Astrocyte of the spinal cord (primary cell): ENCODE data around the gene PPRC1.

Source experiments
- DNase-seq: peaks from one replicate; pipeline ENCODE4 v3.0.0; 2011; ENCODE audit warnings: low read depth, low spot score
- H3K4me3 ChIP-seq: 2 replicates; pipeline ENCODE4 v1.5.1; 2011; ENCODE audit warnings: low read depth, mild to moderate bottlenecking, low read length, moderate library complexity
- CTCF ChIP-seq: IDR thresholded peaks from 2 replicates; pipeline ENCODE4 v1.5.1; 2012; ENCODE audit warnings: low read depth, mild to moderate bottlenecking, low read length, inconsistent platforms
- in situ Hi-C: cut with HindIII; loops from 2 replicates; pipeline ENCODE4 v1.10.0; 2017; ENCODE audit warnings: low sequenced_read_pairs

PPRC1 gene

DNA sequence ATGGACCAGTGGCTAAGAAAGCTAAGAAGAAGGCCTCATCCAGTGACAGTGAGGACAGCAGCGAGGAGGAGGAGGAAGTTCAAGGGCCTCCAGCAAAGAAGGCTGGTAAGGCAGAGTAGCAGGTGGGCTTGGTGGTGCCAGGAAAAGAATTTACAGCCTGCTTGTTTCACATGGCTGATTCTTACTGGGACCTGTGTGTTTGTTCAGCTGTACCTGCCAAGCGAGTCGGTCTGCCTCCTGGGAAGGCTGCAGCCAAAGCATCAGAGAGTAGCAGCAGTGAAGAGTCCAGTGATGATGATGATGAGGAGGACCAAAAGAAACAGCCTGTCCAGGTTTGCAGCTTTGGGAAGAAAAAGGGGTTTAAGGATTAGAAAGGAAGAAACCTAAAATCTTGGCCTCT is 24.4 kb downstream of the PPRC1 start:
- H3K4me3 ChIP-seq = no peak overlapping the region
- in situ Hi-C loops = no loop called here
- TF ChIP-seq CTCF = no peak
- no peak for DNase-seq

GRCh38 chr10:102159051-102159597 is 26.3 kb downstream of the PPRC1 start:
- H3K4me3 ChIP-seq = no peak overlapping the region
- DNase-seq = no peak
- TF ChIP-seq CTCF = no peak
- in situ Hi-C loops = no loop called here

DNA sequence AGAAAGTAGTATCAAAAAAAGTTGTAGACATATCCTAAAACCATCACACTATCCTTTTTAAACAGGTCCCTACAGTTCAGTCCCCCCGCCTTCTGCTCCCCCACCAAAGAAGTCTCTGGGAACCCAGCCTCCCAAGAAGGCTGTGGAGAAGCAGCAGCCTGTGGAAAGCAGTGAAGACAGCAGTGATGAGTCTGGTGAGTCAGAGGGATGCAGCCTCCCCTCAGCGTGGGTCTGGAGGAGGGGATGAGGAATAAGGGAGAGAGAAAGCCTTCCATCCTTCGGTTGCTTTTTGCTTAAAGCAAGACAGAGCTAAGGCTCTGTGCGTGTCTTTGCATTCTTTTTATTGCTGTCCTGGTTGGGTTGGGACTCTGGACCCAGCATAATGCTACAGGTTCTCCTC is 27.0 kb downstream of the PPRC1 start:
- no peak for DNase-seq

GRCh38 chr10:102163342-102163989 is 30.6 kb downstream of the PPRC1 start:
- in situ Hi-C loops = no loop called here
- H3K4me3 ChIP-seq = no peak overlapping the region
- DNase-seq = no peak
- TF ChIP-seq CTCF = no peak

More for the DNA sequence above, 27.0 kb downstream of the PPRC1 start:
- in situ Hi-C loops = no loop called here
- no peak overlapping the region for H3K4me3 ChIP-seq
- no peak for TF ChIP-seq CTCF

GRCh38 chr10:102167861-102168260 is 35.0 kb downstream of the PPRC1 start:
- in situ Hi-C loops = no loop called here
- no peak overlapping the region for H3K4me3 ChIP-seq
- no peak for DNase-seq
- no peak for TF ChIP-seq CTCF

DNA sequence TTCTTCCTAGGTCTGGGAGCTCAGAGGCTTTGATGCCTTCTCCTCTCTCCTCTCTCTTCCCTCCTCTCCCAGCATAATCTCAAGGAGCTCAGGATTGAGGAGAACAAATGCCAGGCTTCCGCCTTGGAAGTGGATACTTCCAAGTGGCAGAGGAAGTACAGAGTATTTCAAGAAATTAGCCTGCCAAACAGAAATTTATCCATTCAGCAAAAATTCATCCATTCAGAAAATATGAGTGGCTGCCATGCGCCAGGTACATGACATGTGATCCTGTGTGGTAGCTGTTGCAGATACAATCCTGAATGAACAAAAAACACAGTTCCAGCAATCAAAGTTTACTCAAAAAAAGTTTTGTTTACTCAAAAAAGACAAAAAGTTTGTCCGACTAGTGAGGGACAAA is 37.8 kb downstream of the PPRC1 start:
- H3K4me3 ChIP-seq = no peak overlapping the region
- no peak for TF ChIP-seq CTCF
- DNase-seq = no peak
- in situ Hi-C loops = no loop called here
